ENCODE measurements around the gene SAMD8.
A peak's percentile ranks its signal among the peaks of the same experiment; 100 is the strongest.

SAMD8 gene

DNA sequence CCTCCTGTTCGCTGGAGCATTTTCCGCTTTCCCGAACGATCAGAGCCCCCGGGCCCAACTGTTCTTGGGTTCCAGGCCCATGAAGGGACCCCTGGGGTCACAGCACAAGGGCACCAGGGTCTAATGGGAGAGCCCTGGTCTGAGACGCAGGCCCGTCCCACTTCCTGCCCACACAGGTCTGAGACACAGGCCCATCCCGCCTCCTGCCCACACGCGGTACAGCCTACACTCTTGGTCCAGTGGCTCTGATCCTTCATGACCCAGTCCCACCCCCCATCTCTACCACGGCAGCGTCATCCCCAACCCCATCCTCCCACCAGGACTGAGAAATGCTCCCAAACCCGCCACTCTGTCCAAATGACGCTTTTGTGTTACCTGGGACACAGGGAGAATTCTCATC, 38.7 kb upstream of the SAMD8 start:
- WGBS, 2 donors (ENCODE audit: extremely low coverage in 2 of 2, insufficient read length in 2 of 2, insufficient replicate concordance in 1 of 2): no CpG with 5 or more reads among the region's 14 CpGs
- no peak for DNase-seq (ENCODE audit: low spot score)
- no peak overlapping the region for H2BK15ac ChIP-seq (ENCODE audit: low read length)

DNA sequence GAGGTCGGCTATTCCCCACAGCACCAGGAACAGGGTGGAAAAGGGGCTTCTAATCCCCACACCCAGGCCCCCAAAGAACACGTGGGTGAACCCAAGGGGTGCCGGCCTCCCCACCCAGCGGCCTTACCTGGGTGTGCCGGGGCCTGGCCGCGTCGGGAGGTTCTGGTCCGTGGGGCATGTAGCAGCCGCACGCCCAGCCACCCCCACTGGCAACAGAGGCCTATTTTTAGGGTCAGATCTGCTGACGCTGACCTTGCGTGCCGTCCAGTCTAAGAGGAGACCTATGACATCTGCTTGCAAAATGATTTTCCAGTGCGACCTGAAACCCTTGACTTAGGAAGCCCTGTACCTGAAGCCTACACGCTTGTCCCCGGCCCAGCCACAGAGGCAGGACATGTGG, 38.0 kb upstream of the SAMD8 start:
- no peaks in the 10 kb centered on the region for H3K9me3 ChIP-seq (replicated peaks in 1 of 2; ENCODE audit: control insufficient read depth in 2 of 2, insufficient read depth in 1 of 2, low read depth in 1 of 2, low read length in 2 of 2)
- no peak overlapping the region for H3K4ac ChIP-seq (ENCODE audit: low read length)
- H3K27ac ChIP-seq (replicated peaks; ENCODE audit: low read length): no peak overlapping the region
- no peak overlapping the region for H2AFZ ChIP-seq (ENCODE audit: low read length)
- H2BK120ac ChIP-seq (ENCODE audit: low read depth, low read length): no peak overlapping the region
- no peak overlapping the region for H3K4me3 ChIP-seq (ENCODE audit: low read length in 2 of 2)
- no peak overlapping the region for H3K9ac ChIP-seq (ENCODE audit: low read depth, low read length, poor library complexity)
- no peak for DNase-seq (ENCODE audit: low spot score)
- H3K79me1 ChIP-seq (ENCODE audit: low read depth, low read length): no peaks in the 10 kb centered on the region
- H3K4me1 ChIP-seq (ENCODE audit: control insufficient read depth in 2 of 2, insufficient read depth in 1 of 2, low read depth in 1 of 2, low read length in 2 of 2): peaks cover 5 to 9% of the 10 kb centered on the region in 2 donors
- no peak overlapping the region for H3K14ac ChIP-seq (ENCODE audit: low read length)
- no peak overlapping the region for H2BK12ac ChIP-seq (ENCODE audit: low read length)
- no peak overlapping the region for H4K8ac ChIP-seq (ENCODE audit: low read depth, low read length)
- H3K18ac ChIP-seq (ENCODE audit: low read length): peak overlapping the region; percentile 36
- no peaks in the 10 kb centered on the region for H3K36me3 ChIP-seq (replicated peaks in 1 of 2; ENCODE audit: control insufficient read depth in 2 of 2, insufficient read depth in 2 of 2, low read length in 2 of 2)
- H2BK15ac ChIP-seq (ENCODE audit: low read length): no peak overlapping the region
- H2AK5ac ChIP-seq (ENCODE audit: low read depth, low read length): no peak overlapping the region
- no CpG with 5 or more reads among the region's 17 CpGs for WGBS, 2 donors (ENCODE audit: extremely low coverage in 2 of 2, insufficient read length in 2 of 2, insufficient replicate concordance in 1 of 2)
- H2BK5ac ChIP-seq (ENCODE audit: low read length): no peak overlapping the region
- H3K27me3 ChIP-seq (ENCODE audit: control insufficient read depth in 3 of 3, insufficient read depth in 3 of 3, low read depth in 1 of 3, low read length in 3 of 3): no peaks in the 10 kb centered on the region
- no peak overlapping the region for H4K91ac ChIP-seq (ENCODE audit: low read depth, low read length, poor library complexity)
- no peak overlapping the region for H3K23ac ChIP-seq (ENCODE audit: low read depth, low read length, poor library complexity)
- no peak overlapping the region for H3K4me2 ChIP-seq (ENCODE audit: insufficient read depth, low read length, poor library complexity, severe bottlenecking)

More for the DNA sequence above, 38.7 kb upstream of the SAMD8 start:
- no peaks in the 10 kb centered on the region for H3K27me3 ChIP-seq (ENCODE audit: control insufficient read depth in 3 of 3, insufficient read depth in 3 of 3, low read depth in 1 of 3, low read length in 3 of 3)
- no peaks in the 10 kb centered on the region for H3K9me3 ChIP-seq (replicated peaks in 1 of 2; ENCODE audit: control insufficient read depth in 2 of 2, insufficient read depth in 1 of 2, low read depth in 1 of 2, low read length in 2 of 2)
- no peak overlapping the region for H2BK12ac ChIP-seq (ENCODE audit: low read length)
- no peak overlapping the region for H4K91ac ChIP-seq (ENCODE audit: low read depth, low read length, poor library complexity)
- H3K23ac ChIP-seq (ENCODE audit: low read depth, low read length, poor library complexity): peak overlapping the region; percentile 47
- no peak overlapping the region for H4K8ac ChIP-seq (ENCODE audit: low read depth, low read length)
- peak overlapping the region; percentile 79 for H3K18ac ChIP-seq (ENCODE audit: low read length)
- peaks cover 5 to 9% of the 10 kb centered on the region in 2 donors for H3K4me1 ChIP-seq (ENCODE audit: control insufficient read depth in 2 of 2, insufficient read depth in 1 of 2, low read depth in 1 of 2, low read length in 2 of 2)
- no peak overlapping the region for H3K4ac ChIP-seq (ENCODE audit: low read length)
- H2BK5ac ChIP-seq (ENCODE audit: low read length): no peak overlapping the region
- no peaks in the 10 kb centered on the region for H3K79me1 ChIP-seq (ENCODE audit: low read depth, low read length)
- H2AFZ ChIP-seq (ENCODE audit: low read length): no peak overlapping the region
- no peaks in the 10 kb centered on the region for H3K36me3 ChIP-seq (replicated peaks in 1 of 2; ENCODE audit: control insufficient read depth in 2 of 2, insufficient read depth in 2 of 2, low read length in 2 of 2)
- no peak overlapping the region for H3K14ac ChIP-seq (ENCODE audit: low read length)
- no peak overlapping the region for H2BK120ac ChIP-seq (ENCODE audit: low read depth, low read length)
- H3K4me2 ChIP-seq (ENCODE audit: insufficient read depth, low read length, poor library complexity, severe bottlenecking): no peak overlapping the region
- no peak overlapping the region for H3K9ac ChIP-seq (ENCODE audit: low read depth, low read length, poor library complexity)
- no peak overlapping the region for H2AK5ac ChIP-seq (ENCODE audit: low read depth, low read length)
- no peak overlapping the region for H3K4me3 ChIP-seq (ENCODE audit: low read length in 2 of 2)
- no peak overlapping the region for H3K27ac ChIP-seq (replicated peaks; ENCODE audit: low read length)

DNA sequence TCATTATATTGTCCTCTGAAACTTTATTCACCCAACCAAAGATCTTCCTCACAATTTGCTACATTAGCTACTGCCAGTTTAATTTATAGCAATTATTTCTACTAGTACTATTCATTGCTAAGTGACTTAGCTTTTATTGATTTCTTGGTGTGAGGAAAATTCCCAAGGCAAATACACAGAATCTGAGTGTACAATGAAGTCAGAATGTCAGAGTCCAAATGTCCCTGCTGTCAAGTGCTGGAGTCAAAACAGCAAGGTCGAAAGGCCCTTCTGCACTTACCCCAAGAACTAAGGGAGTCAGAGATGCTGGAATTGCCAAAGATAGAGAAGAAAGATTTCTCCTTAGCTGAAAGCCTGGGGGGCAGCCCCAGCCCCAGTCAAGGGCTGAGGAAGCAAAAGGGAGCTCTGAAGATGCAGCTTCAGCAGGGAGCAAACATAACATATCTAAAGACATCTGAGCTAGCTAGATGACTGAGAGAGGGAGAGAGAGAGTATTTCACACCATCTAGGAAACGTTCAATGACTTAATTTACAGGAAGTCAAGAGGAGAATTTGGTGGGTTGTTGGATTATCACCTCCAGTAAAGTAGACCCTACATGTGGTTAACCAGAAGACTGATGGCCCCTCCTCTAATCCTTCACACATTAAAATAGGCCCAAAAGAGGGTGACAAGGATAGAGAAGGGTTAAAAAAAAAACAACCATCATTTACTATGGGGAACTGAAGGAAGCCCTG, 36.6 kb upstream of the SAMD8 start:
- no peak for DNase-seq (ENCODE audit: low spot score)
- WGBS, 2 donors (ENCODE audit: extremely low coverage in 2 of 2, insufficient read length in 2 of 2, insufficient replicate concordance in 1 of 2): no CpG with 5 or more reads among the region's 2 CpGs
- Histone ChIP-seq H3K9me3 (replicated peaks in 1 of 2; ENCODE audit: control insufficient read depth in 2 of 2, insufficient read depth in 1 of 2, low read depth in 1 of 2, low read length in 2 of 2) (no peaks in the 10 kb centered on the region), H3K9ac (ENCODE audit: low read depth, low read length, poor library complexity) (no peak overlapping the region), H2BK12ac (ENCODE audit: low read length) (no peak overlapping the region), H3K18ac (ENCODE audit: low read length) (no peak overlapping the region), H4K8ac (ENCODE audit: low read depth, low read length) (no peak overlapping the region), H3K4me3 (ENCODE audit: low read length in 2 of 2) (no peak overlapping the region), H3K4ac (ENCODE audit: low read length) (no peak overlapping the region), H3K14ac (ENCODE audit: low read length) (no peak overlapping the region), H2BK15ac (ENCODE audit: low read length) (no peak overlapping the region), H2BK5ac (ENCODE audit: low read length) (no peak overlapping the region), H3K4me2 (ENCODE audit: insufficient read depth, low read length, poor library complexity, severe bottlenecking) (no peak overlapping the region), H2AK5ac (ENCODE audit: low read depth, low read length) (no peak overlapping the region), H3K27ac (replicated peaks; ENCODE audit: low read length) (no peak overlapping the region), H2BK120ac (ENCODE audit: low read depth, low read length) (no peak overlapping the region), H3K4me1 (ENCODE audit: control insufficient read depth in 2 of 2, insufficient read depth in 1 of 2, low read depth in 1 of 2, low read length in 2 of 2) (peaks cover 9 to 11% of the 10 kb centered on the region in 2 donors), H3K79me1 (ENCODE audit: low read depth, low read length) (peaks cover 2% of the 10 kb centered on the region), H2AFZ (ENCODE audit: low read length) (no peak overlapping the region), H3K36me3 (replicated peaks in 1 of 2; ENCODE audit: control insufficient read depth in 2 of 2, insufficient read depth in 2 of 2, low read length in 2 of 2) (no peaks in the 10 kb centered on the region), H4K91ac (ENCODE audit: low read depth, low read length, poor library complexity) (no peak overlapping the region), H3K23ac (ENCODE audit: low read depth, low read length, poor library complexity) (no peak overlapping the region), H3K27me3 (ENCODE audit: control insufficient read depth in 3 of 3, insufficient read depth in 3 of 3, low read depth in 1 of 3, low read length in 3 of 3) (no peaks in the 10 kb centered on the region)

DNA sequence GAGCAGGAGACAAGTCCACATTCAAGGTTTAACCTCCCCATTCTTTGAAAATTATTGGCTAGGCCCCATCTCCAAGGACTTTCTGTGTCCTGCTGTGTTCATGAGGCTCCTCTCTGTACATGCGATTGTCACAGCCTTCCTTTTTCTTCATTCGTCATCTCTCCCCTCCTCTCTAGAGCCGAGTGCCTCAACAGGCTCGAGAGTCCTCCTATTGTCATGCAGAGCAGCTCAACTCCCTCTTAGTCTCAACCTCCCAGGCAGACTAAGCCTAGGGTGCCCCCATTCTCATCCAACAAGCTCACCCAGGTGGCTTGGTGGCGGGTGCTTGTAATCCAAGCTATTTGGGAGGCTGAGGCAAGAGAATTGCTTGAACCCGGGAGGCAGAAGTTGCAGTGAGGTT, 35.1 kb upstream of the SAMD8 start:
- no peak overlapping the region for H4K8ac ChIP-seq (ENCODE audit: low read depth, low read length)
- no CpG with 5 or more reads among the region's 6 CpGs for WGBS, 2 donors (ENCODE audit: extremely low coverage in 2 of 2, insufficient read length in 2 of 2, insufficient replicate concordance in 1 of 2)
- H3K4me3 ChIP-seq (ENCODE audit: low read length in 2 of 2): no peak overlapping the region
- no peak overlapping the region for H3K4me2 ChIP-seq (ENCODE audit: insufficient read depth, low read length, poor library complexity, severe bottlenecking)
- no peak overlapping the region for H3K9ac ChIP-seq (ENCODE audit: low read depth, low read length, poor library complexity)
- H2AK5ac ChIP-seq (ENCODE audit: low read depth, low read length): no peak overlapping the region
- H3K23ac ChIP-seq (ENCODE audit: low read depth, low read length, poor library complexity): no peak overlapping the region
- peak overlapping the region; percentile 88 for H2AFZ ChIP-seq (ENCODE audit: low read length)
- no peak overlapping the region for H4K91ac ChIP-seq (ENCODE audit: low read depth, low read length, poor library complexity)
- no peak for DNase-seq (ENCODE audit: low spot score)
- H2BK15ac ChIP-seq (ENCODE audit: low read length): no peak overlapping the region
- H2BK120ac ChIP-seq (ENCODE audit: low read depth, low read length): no peak overlapping the region
- no peak overlapping the region for H3K18ac ChIP-seq (ENCODE audit: low read length)
- no peak overlapping the region for H3K4ac ChIP-seq (ENCODE audit: low read length)
- no peaks in the 10 kb centered on the region for H3K36me3 ChIP-seq (replicated peaks in 1 of 2; ENCODE audit: control insufficient read depth in 2 of 2, insufficient read depth in 2 of 2, low read length in 2 of 2)
- H3K4me1 ChIP-seq (ENCODE audit: control insufficient read depth in 2 of 2, insufficient read depth in 1 of 2, low read depth in 1 of 2, low read length in 2 of 2): peaks cover 9 to 15% of the 10 kb centered on the region in 2 donors
- no peak overlapping the region for H2BK12ac ChIP-seq (ENCODE audit: low read length)
- H2BK5ac ChIP-seq (ENCODE audit: low read length): no peak overlapping the region
- H3K14ac ChIP-seq (ENCODE audit: low read length): no peak overlapping the region
- no peaks in the 10 kb centered on the region for H3K27me3 ChIP-seq (ENCODE audit: control insufficient read depth in 3 of 3, insufficient read depth in 3 of 3, low read depth in 1 of 3, low read length in 3 of 3)
- peaks cover 1 to 3% of the 10 kb centered on the region in 2 donors for H3K9me3 ChIP-seq (replicated peaks in 1 of 2; ENCODE audit: control insufficient read depth in 2 of 2, insufficient read depth in 1 of 2, low read depth in 1 of 2, low read length in 2 of 2)
- H3K79me1 ChIP-seq (ENCODE audit: low read depth, low read length): peaks cover 2% of the 10 kb centered on the region
- H3K27ac ChIP-seq (replicated peaks; ENCODE audit: low read length): no peak overlapping the region
